WERI-Rb-1 (cell line): ENCODE measurements around the gene HIF1AN.
"Not testable (repeated sequence)": the region's sequence is repeated elsewhere in the genome, so short reads cannot be mapped to it uniquely, and the experiment has no call there.

Source experiments
- DNase-seq: peaks from one replicate; pipeline ENCODE4 v3.0.0-alpha.2; 2020
- H3K27ac ChIP-seq: fragments of 250-450 bp; sonication (Bioruptor Pico); 2 replicates; pipeline ENCODE4 v1.5.1; 2020; ENCODE audit warnings: mild to moderate bottlenecking, moderate library complexity
- H3K27me3 ChIP-seq: fragments of 250-450 bp; sonication (Bioruptor Pico); 2 replicates; pipeline ENCODE4 v1.5.1; 2021; ENCODE audit warnings: mild to moderate bottlenecking, low read depth, moderate library complexity; ENCODE audit not compliant: insufficient read depth, severe bottlenecking
- H3K36me3 ChIP-seq: fragments of 250-450 bp; sonication (Bioruptor Pico); 2 replicates; pipeline ENCODE4 v1.5.1; 2020; ENCODE audit warnings: mild to moderate bottlenecking, moderate library complexity
- H3K4me3 ChIP-seq: 2 replicates; pipeline ENCODE4 v1.5.1; 2011; ENCODE audit warnings: low read depth, mild to moderate bottlenecking, control low read depth, low read length
- H3K9me3 ChIP-seq: fragments of 250-450 bp; sonication (Bioruptor Pico); 2 replicates; pipeline ENCODE4 v1.5.1; 2021; ENCODE audit warnings: mild to moderate bottlenecking, moderate library complexity; ENCODE audit not compliant: severe bottlenecking
- CTCF ChIP-seq: IDR thresholded peaks from 2 replicates; pipeline ENCODE4 v1.5.1; 2011; ENCODE audit warnings: low read depth, mild to moderate bottlenecking, control low read depth, inconsistent platforms, low read length

Gene HIF1AN

GRCh38 chr10:100567826-100568225 lies 32.1 kb downstream of the HIF1AN start:
- Histone ChIP-seq H3K27ac (no peak overlapping the region), H3K9me3 (peaks cover 3% of the 10 kb centered on the region), H3K4me3 (no peak overlapping the region), H3K27me3 (peaks cover 9% of the 10 kb centered on the region), H3K36me3 (no peaks in the 10 kb centered on the region)
- DNase-seq: peak; percentile 1
- no peak for TF ChIP-seq CTCF

- TF ChIP-seq CTCF: no peak
- Histone ChIP-seq H3K27ac (no peak overlapping the region; the same call in 1 of the 2 replicates), H3K9me3 (peaks cover 3% of the 10 kb centered on the region), H3K36me3 (no peaks in the 10 kb centered on the region), H3K4me3 (no peak overlapping the region), H3K27me3 (peaks cover 2% of the 10 kb centered on the region)
- peak; percentile 75 for DNase-seq
These were observed 33.2 kb downstream of the HIF1AN start for GRCh38 chr10:100568912-100569311.

- H3K4me3 ChIP-seq: peak overlapping the region; percentile 46
- DNase-seq: peak; percentile 61
- peaks cover 3% of the 10 kb centered on the region for H3K9me3 ChIP-seq
- H3K36me3 ChIP-seq: no peaks in the 10 kb centered on the region
- H3K27ac ChIP-seq: no peak overlapping the region
- H3K27me3 ChIP-seq: peaks cover 12% of the 10 kb centered on the region
- peak; percentile 57 for TF ChIP-seq CTCF
These were observed 34.1 kb downstream of the HIF1AN start for GRCh38 chr10:100569687-100570481.

- no peak for DNase-seq
- peak overlapping the region; percentile 46 for H3K4me3 ChIP-seq
- peaks cover 18% of the 10 kb centered on the region for H3K27me3 ChIP-seq
These were observed 34.8 kb downstream of the HIF1AN start for GRCh38 chr10:100570506-100570905.

GRCh38 chr10:100571084-100571856 lies 35.5 kb downstream of the HIF1AN start:
- H3K9me3 ChIP-seq: peaks cover 3% of the 10 kb centered on the region
- H3K4me3 ChIP-seq: no peak overlapping the region
- TF ChIP-seq CTCF: no peak
- no peak overlapping the region for H3K27ac ChIP-seq
- DNase-seq: no peak
- no peaks in the 10 kb centered on the region for H3K36me3 ChIP-seq
- peaks cover 21% of the 10 kb centered on the region for H3K27me3 ChIP-seq

More at GRCh38 chr10:100570506-100570905, 34.8 kb downstream of the HIF1AN start:
- H3K36me3 ChIP-seq: no peaks in the 10 kb centered on the region
- no peak for TF ChIP-seq CTCF
- peaks cover 3% of the 10 kb centered on the region for H3K9me3 ChIP-seq
- no peak overlapping the region for H3K27ac ChIP-seq

GRCh38 chr10:100575146-100575545 lies 39.4 kb downstream of the HIF1AN start:
- H3K4me3 ChIP-seq, H3K27ac ChIP-seq, H3K9me3 ChIP-seq, DNase-seq, H3K36me3 ChIP-seq: not testable (repeated sequence)
- H3K27me3 ChIP-seq: peaks cover 53% of the 10 kb centered on the region
